ENCODE measurements around the gene SAA1. TPM values are rescaled to one million over a fixed set of nuclear protein-coding genes. Genes with fewer than 3 reads are reported as not detected.

SAA1 gene
- total RNA-seq, 4 donors from 2014 or later, result 2.9 to 25.7 TPM; not detected in 2

GRCh38 chr11:18294862-18295261 is 28.8 kb downstream of the SAA1 start:
- no peak overlapping the region for H3K27ac ChIP-seq
- no peaks in the 10 kb centered on the region for H3K4me1 ChIP-seq
- intact Hi-C loops (cut with DNase I), result no loop called here
- H3K27me3 ChIP-seq, result no peaks in the 10 kb centered on the region
- no peak overlapping the region for H3K4me3 ChIP-seq (replicated peaks in 1 of 3)
- peaks cover 48 to 56% of the 10 kb centered on the region in 2 donors for H3K36me3 ChIP-seq
- H3K9me3 ChIP-seq, result no peaks in the 10 kb centered on the region
- WGBS, 2 donors, result 95 to 96% methylated on average over 5 of the region's 5 CpGs
- TF ChIP-seq CTCF (IDR thresholded peaks at IDR 0.05) (no peak), POLR2A (IDR thresholded peaks at IDR 0.05) (no peak)
- no peak for DNase-seq

GRCh38 chr11:18295316-18295715 is 29.3 kb downstream of the SAA1 start:
- intact Hi-C loops (cut with DNase I), result no loop called here

GRCh38 chr11:18299721-18300120 is 33.7 kb downstream of the SAA1 start:
- Histone ChIP-seq H3K27me3 (no peaks in the 10 kb centered on the region), H3K27ac (no peak overlapping the region), H3K36me3 (peaks cover 33 to 51% of the 10 kb centered on the region in 2 donors), H3K4me1 (no peaks in the 10 kb centered on the region), H3K9me3 (no peaks in the 10 kb centered on the region), H3K4me3 (replicated peaks in 1 of 3) (no peak overlapping the region)
- intact Hi-C loops (cut with DNase I), result no loop called here
- DNase-seq, result no peak
- TF ChIP-seq POLR2A (IDR thresholded peaks at IDR 0.05) (no peak), CTCF (IDR thresholded peaks at IDR 0.05) (no peak)

More at GRCh38 chr11:18295316-18295715, 29.3 kb downstream of the SAA1 start:
- Histone ChIP-seq H3K4me1 (no peaks in the 10 kb centered on the region), H3K4me3 (replicated peaks in 1 of 3) (no peak overlapping the region), H3K27ac (no peak overlapping the region), H3K9me3 (no peaks in the 10 kb centered on the region), H3K36me3 (peaks cover 53 to 59% of the 10 kb centered on the region in 2 donors), H3K27me3 (no peaks in the 10 kb centered on the region)
- TF ChIP-seq POLR2A (IDR thresholded peaks at IDR 0.05) (no peak), CTCF (IDR thresholded peaks at IDR 0.05) (no peak)
- 94 to 97% methylated on average over 2 of the region's 2 CpGs for WGBS, 2 donors
- no peak for DNase-seq

GRCh38 chr11:18304745-18305144 is 38.7 kb downstream of the SAA1 start:
- H3K36me3 ChIP-seq, result peaks cover 27 to 33% of the 10 kb centered on the region in 2 donors
- H3K27me3 ChIP-seq, result no peaks in the 10 kb centered on the region
- H3K27ac ChIP-seq, result no peak overlapping the region
- H3K4me1 ChIP-seq, result peaks cover 0 to 7% of the 10 kb centered on the region in 2 donors
- H3K9me3 ChIP-seq, result no peaks in the 10 kb centered on the region
- H3K4me3 ChIP-seq (replicated peaks in 1 of 3), result no peak overlapping the region
- intact Hi-C loops (cut with DNase I), result no loop called here
- no peak for DNase-seq
- TF ChIP-seq CTCF (IDR thresholded peaks at IDR 0.05) (no peak), POLR2A (IDR thresholded peaks at IDR 0.05) (no peak)

- no peak for TF ChIP-seq CTCF (IDR thresholded peaks at IDR 0.05)
- no peak for TF ChIP-seq POLR2A (IDR thresholded peaks at IDR 0.05)
- 95 to 97% methylated on average over 2 of the region's 2 CpGs for WGBS, 2 donors
- Histone ChIP-seq H3K9me3 (no peaks in the 10 kb centered on the region), H3K4me3 (replicated peaks in 1 of 3) (no peak overlapping the region), H3K4me1 (peaks cover 15 to 30% of the 10 kb centered on the region in 2 donors), H3K36me3 (peaks cover 22 to 24% of the 10 kb centered on the region in 2 donors), H3K27ac (no peak overlapping the region), H3K27me3 (no peaks in the 10 kb centered on the region)
- DNase-seq, result no peak
- intact Hi-C loops (cut with DNase I), result no loop called here
Measured at GRCh38 chr11:18307461-18308139, 41.5 kb downstream of the SAA1 start.
